ENCODE data around the gene MYL10. TPM values are rescaled to one million over a fixed set of nuclear protein-coding genes. Genes with fewer than 3 reads are reported as not detected.

Gene MYL10
- total RNA-seq, 1 experiment from 2014 or later: not detected

DNA sequence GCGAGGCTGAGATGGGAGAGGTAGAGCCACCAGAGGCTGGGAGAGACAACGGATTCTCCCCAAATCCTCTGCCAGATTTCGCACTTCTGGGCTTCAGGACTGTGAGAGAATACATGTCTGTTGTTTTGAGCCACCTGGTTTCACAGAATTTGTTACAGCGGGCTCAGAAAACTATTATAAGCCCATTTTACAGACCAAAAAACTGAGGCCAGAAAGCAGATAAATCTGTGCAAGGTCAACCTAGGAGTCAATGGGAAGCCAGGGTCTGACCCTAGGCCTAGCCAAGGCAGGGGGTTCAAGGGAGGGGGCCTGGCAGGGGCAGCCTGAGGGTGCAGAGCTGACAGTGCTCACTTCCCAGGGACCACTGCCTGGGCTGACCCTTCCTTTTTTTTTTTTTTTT, 8.7 kb downstream of the MYL10 start:
- ChIA-PET POLR2A (no interaction called here), CTCF (no interaction called here)

DNA sequence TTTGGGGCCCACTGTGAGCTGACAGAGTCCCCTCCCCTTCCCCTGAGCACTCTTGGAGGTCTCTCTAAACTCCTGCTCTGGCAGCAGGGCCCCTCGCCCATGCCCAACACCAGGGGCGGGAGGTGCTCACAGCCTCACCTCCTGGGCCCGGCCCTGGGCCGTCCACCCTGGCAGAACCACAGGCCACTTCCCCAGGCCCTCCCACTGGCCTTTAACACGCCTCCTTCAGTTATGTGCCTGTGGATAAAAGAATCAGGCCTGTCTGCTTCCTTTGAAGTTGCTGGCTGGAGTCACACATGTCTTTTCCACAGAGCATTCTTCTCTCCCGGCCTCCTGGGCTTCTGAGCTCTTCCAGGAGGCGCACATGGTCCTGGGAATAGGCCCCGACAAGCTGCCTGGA, 10.2 kb downstream of the MYL10 start:
- intact Hi-C loops (cut with micrococcal nuclease): no loop called here
- TF ChIP-seq JUND (IDR thresholded peaks at IDR 0.05): no peak
- no peak for TF ChIP-seq CBX3 (IDR thresholded peaks at IDR 0.05; ENCODE audit: low read depth)
- TF ChIP-seq TCF7L2 (IDR thresholded peaks at IDR 0.05; ENCODE audit: borderline replicate concordance, extremely low read depth, insufficient read depth, insufficient read length): no peak
- TF ChIP-seq CEBPB (IDR thresholded peaks at IDR 0.05; ENCODE audit: low read depth): no peak
- TF ChIP-seq ATF3 (IDR thresholded peaks at IDR 0.05): no peak
- TF ChIP-seq FOSL1 (IDR thresholded peaks at IDR 0.05; ENCODE audit: low read depth): no peak
- TF ChIP-seq SP1 (IDR thresholded peaks at IDR 0.05; ENCODE audit: low read depth): no peak
- no peak for TF ChIP-seq ELF1 (IDR thresholded peaks at IDR 0.05; ENCODE audit: borderline replicate concordance, low read depth)
- TF ChIP-seq, protein P1, sequence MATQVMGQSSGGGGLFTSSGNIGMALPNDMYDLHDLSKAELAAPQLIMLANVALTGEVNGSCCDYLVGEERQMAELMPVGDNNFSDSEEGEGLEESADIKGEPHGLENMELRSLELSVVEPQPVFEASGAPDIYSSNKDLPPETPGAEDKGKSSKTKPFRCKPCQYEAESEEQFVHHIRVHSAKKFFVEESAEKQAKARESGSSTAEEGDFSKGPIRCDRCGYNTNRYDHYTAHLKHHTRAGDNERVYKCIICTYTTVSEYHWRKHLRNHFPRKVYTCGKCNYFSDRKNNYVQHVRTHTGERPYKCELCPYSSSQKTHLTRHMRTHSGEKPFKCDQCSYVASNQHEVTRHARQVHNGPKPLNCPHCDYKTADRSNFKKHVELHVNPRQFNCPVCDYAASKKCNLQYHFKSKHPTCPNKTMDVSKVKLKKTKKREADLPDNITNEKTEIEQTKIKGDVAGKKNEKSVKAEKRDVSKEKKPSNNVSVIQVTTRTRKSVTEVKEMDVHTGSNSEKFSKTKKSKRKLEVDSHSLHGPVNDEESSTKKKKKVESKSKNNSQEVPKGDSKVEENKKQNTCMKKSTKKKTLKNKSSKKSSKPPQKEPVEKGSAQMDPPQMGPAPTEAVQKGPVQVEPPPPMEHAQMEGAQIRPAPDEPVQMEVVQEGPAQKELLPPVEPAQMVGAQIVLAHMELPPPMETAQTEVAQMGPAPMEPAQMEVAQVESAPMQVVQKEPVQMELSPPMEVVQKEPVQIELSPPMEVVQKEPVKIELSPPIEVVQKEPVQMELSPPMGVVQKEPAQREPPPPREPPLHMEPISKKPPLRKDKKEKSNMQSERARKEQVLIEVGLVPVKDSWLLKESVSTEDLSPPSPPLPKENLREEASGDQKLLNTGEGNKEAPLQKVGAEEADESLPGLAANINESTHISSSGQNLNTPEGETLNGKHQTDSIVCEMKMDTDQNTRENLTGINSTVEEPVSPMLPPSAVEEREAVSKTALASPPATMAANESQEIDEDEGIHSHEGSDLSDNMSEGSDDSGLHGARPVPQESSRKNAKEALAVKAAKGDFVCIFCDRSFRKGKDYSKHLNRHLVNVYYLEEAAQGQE (IDR thresholded peaks at IDR 0.05; ENCODE audit: low read depth): no peak
- TF ChIP-seq, protein P2, sequence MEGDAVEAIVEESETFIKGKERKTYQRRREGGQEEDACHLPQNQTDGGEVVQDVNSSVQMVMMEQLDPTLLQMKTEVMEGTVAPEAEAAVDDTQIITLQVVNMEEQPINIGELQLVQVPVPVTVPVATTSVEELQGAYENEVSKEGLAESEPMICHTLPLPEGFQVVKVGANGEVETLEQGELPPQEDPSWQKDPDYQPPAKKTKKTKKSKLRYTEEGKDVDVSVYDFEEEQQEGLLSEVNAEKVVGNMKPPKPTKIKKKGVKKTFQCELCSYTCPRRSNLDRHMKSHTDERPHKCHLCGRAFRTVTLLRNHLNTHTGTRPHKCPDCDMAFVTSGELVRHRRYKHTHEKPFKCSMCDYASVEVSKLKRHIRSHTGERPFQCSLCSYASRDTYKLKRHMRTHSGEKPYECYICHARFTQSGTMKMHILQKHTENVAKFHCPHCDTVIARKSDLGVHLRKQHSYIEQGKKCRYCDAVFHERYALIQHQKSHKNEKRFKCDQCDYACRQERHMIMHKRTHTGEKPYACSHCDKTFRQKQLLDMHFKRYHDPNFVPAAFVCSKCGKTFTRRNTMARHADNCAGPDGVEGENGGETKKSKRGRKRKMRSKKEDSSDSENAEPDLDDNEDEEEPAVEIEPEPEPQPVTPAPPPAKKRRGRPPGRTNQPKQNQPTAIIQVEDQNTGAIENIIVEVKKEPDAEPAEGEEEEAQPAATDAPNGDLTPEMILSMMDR (IDR thresholded peaks at IDR 0.05 in 2 of 3, conservative IDR thresholded peaks at IDR 0.05 in 1 of 3; ENCODE audit: borderline replicate concordance in 1 of 3, insufficient read depth in 1 of 3, low read depth in 2 of 3, low read length in 2 of 3): no peak
- TF ChIP-seq POLR2A (IDR thresholded peaks at IDR 0.05; ENCODE audit: borderline replicate concordance, extremely low read depth, insufficient read depth, insufficient read length): no peak
- no peak for TF ChIP-seq ZFX (IDR thresholded peaks at IDR 0.05)
- TF ChIP-seq EZH2phosphoT487 (IDR thresholded peaks at IDR 0.05; ENCODE audit: borderline replicate concordance): no peak
- Histone ChIP-seq H3K4me1 (ENCODE audit: control insufficient read depth in 1 of 2, insufficient read depth in 2 of 2, low read length in 2 of 2) (peaks cover 0 to 8% of the 10 kb centered on the region in 2 experiments; a peak in 2 of 4 replicates), H3K27ac (ENCODE audit: low read depth, low read length) (no peak overlapping the region), H3K9me3 (ENCODE audit: control insufficient read depth in 1 of 2, insufficient read depth in 1 of 2, low read depth in 1 of 2, low read length in 2 of 2) (no peaks in the 10 kb centered on the region), H3K36me3 (ENCODE audit: control insufficient read depth in 1 of 2, insufficient read depth in 2 of 2, low read length in 2 of 2) (no peaks in the 10 kb centered on the region), H3K79me2 (ENCODE audit: insufficient read depth, low read length) (no peaks in the 10 kb centered on the region), H3K9me2 (ENCODE audit: insufficient read depth) (no peaks in the 10 kb centered on the region), H3K27me3 (ENCODE audit: insufficient read depth, low read length) (no peaks in the 10 kb centered on the region), H3K4me3 (replicated peaks in 1 of 2; ENCODE audit: low read depth in 1 of 2, low read length in 2 of 2) (no peak overlapping the region), H3K4me2 (ENCODE audit: low read length) (no peak overlapping the region), H4K20me1 (ENCODE audit: insufficient read depth) (no peaks in the 10 kb centered on the region), H3K9ac (ENCODE audit: low read length) (no peak overlapping the region), H2AFZ (ENCODE audit: low read depth, low read length, poor library complexity, severe bottlenecking) (no peak overlapping the region)
- no TSS peak for BruUV-seq (replicated peaks)
- POLR2A ChIA-PET: no interaction called here
- ATAC-seq (peak; percentile 33; the same call in 1 of the 2 replicates), DNase-seq (ENCODE audit: low read depth, low spot score) (no peak)
- RAD21 ChIA-PET (ENCODE audit: low non-redundant PET in 1 of 2, low total read pairs in 2 of 2, uncharacterized antibody in 2 of 2, unreplicated experiment in 2 of 2): no interaction called here
- CTCF ChIA-PET: interaction anchor here (0.5 kb wide), 1 partner anchor 386 kb away, joined by 4 read pairs; no protein-coding TSS in a partner anchor

More for the DNA sequence above, 8.7 kb downstream of the MYL10 start:
- Histone ChIP-seq H3K9me3 (ENCODE audit: control insufficient read depth in 1 of 2, insufficient read depth in 1 of 2, low read depth in 1 of 2, low read length in 2 of 2) (no peaks in the 10 kb centered on the region), H3K4me1 (ENCODE audit: control insufficient read depth in 1 of 2, insufficient read depth in 2 of 2, low read length in 2 of 2) (no peaks in the 10 kb centered on the region), H3K4me3 (replicated peaks in 1 of 2; ENCODE audit: low read depth in 1 of 2, low read length in 2 of 2) (no peak overlapping the region), H3K4me2 (ENCODE audit: low read length) (no peak overlapping the region), H3K9ac (ENCODE audit: low read length) (no peak overlapping the region), H3K36me3 (ENCODE audit: control insufficient read depth in 1 of 2, insufficient read depth in 2 of 2, low read length in 2 of 2) (no peaks in the 10 kb centered on the region), H3K79me2 (ENCODE audit: insufficient read depth, low read length) (no peaks in the 10 kb centered on the region), H3K9me2 (ENCODE audit: insufficient read depth) (no peaks in the 10 kb centered on the region), H3K27ac (ENCODE audit: low read depth, low read length) (no peak overlapping the region), H4K20me1 (ENCODE audit: insufficient read depth) (no peaks in the 10 kb centered on the region), H3K27me3 (ENCODE audit: insufficient read depth, low read length) (no peaks in the 10 kb centered on the region), H2AFZ (ENCODE audit: low read depth, low read length, poor library complexity, severe bottlenecking) (no peak overlapping the region)
- no peak for TF ChIP-seq SP1 (IDR thresholded peaks at IDR 0.05; ENCODE audit: low read depth)
- RAD21 ChIA-PET (ENCODE audit: low non-redundant PET in 1 of 2, low total read pairs in 2 of 2, uncharacterized antibody in 2 of 2, unreplicated experiment in 2 of 2): interaction anchor here in 1 of 2 experiments (0.6 kb wide), 1 partner anchor 284 kb away, joined by 4 read pairs; no protein-coding TSS in a partner anchor
- DNase-seq (ENCODE audit: low read depth, low spot score) (no peak), ATAC-seq (no peak)
- no TSS peak for BruUV-seq (replicated peaks)
- intact Hi-C loops (cut with micrococcal nuclease): no loop called here
